HPDE6-E6E7 (cell line): Measurements from ENCODE around the gene NKD2.
"Not testable (repeated sequence)": the region's sequence is repeated elsewhere in the genome, so short reads cannot be mapped to it uniquely, and the experiment has no call there.

ENCODE experiments used
- DNase-seq: peaks from one replicate; pipeline ENCODE4 v3.0.0; 2011; ENCODE audit warnings: missing footprints; ENCODE audit errors: extremely low spot score

Gene NKD2

GRCh38 chr5:1069720-1070088 lies 61.1 kb downstream of the NKD2 start:
- DNase-seq: no peak

- DNase-seq: no peak
Measured at GRCh38 chr5:1073239-1074102, 64.9 kb downstream of the NKD2 start.

GRCh38 chr5:1074226-1074625 lies 65.6 kb downstream of the NKD2 start:
- no peak for DNase-seq

GRCh38 chr5:1074816-1075554 lies 66.4 kb downstream of the NKD2 start:
- no peak for DNase-seq

- DNase-seq: no peak
Measured at GRCh38 chr5:1075555-1075881, 66.9 kb downstream of the NKD2 start.

GRCh38 chr5:1075931-1076330 lies 67.3 kb downstream of the NKD2 start:
- DNase-seq: no peak

- DNase-seq: no peak
Measured at GRCh38 chr5:1076406-1076805, 67.8 kb downstream of the NKD2 start.

GRCh38 chr5:1077026-1077425 lies 68.4 kb downstream of the NKD2 start:
- no peak for DNase-seq

GRCh38 chr5:1077491-1078020 lies 69.0 kb downstream of the NKD2 start:
- no peak for DNase-seq

GRCh38 chr5:1078206-1078605 lies 69.6 kb downstream of the NKD2 start:
- DNase-seq: no peak

GRCh38 chr5:1078851-1079250 lies 70.2 kb downstream of the NKD2 start:
- no peak for DNase-seq

GRCh38 chr5:1079486-1079885 lies 70.9 kb downstream of the NKD2 start:
- no peak for DNase-seq

- no peak for DNase-seq
Measured at GRCh38 chr5:1079961-1080360, 71.4 kb downstream of the NKD2 start.

- DNase-seq: no peak
Measured at GRCh38 chr5:1080432-1080831, 71.8 kb downstream of the NKD2 start.

- DNase-seq: no peak
Measured at GRCh38 chr5:1081519-1081918, 72.9 kb downstream of the NKD2 start.

GRCh38 chr5:1083026-1083425 lies 74.4 kb downstream of the NKD2 start:
- not testable (repeated sequence) for DNase-seq

GRCh38 chr5:1083823-1084605 lies 75.4 kb downstream of the NKD2 start:
- no peak for DNase-seq

GRCh38 chr5:1085391-1085790 lies 76.8 kb downstream of the NKD2 start:
- no peak for DNase-seq

GRCh38 chr5:1086137-1086536 lies 77.5 kb downstream of the NKD2 start:
- no peak for DNase-seq

GRCh38 chr5:1086871-1087270 lies 78.3 kb downstream of the NKD2 start:
- no peak for DNase-seq

- DNase-seq: no peak
Measured at GRCh38 chr5:1087428-1087827, 78.8 kb downstream of the NKD2 start.

GRCh38 chr5:1088031-1088430 lies 79.4 kb downstream of the NKD2 start:
- DNase-seq: no peak
